Measurements from ENCODE around the gene TOP1.
A peak's percentile ranks its signal among the peaks of the same experiment; 100 is the strongest.

Gene TOP1

GRCh38 chr20:41172296-41173140, 143.9 kb downstream of the TOP1 start:
- Mint-ChIP-seq H3K9me3 (no peaks in the 10 kb centered on the region), H3K27ac (no peak overlapping the region), H3K4me1 (peaks cover 7% of the 10 kb centered on the region), H3K27me3 (no peaks in the 10 kb centered on the region), H3K36me3 (peaks cover 45% of the 10 kb centered on the region), H3K4me3 (no peak overlapping the region)
- ATAC-seq: peak; percentile 4

DNA sequence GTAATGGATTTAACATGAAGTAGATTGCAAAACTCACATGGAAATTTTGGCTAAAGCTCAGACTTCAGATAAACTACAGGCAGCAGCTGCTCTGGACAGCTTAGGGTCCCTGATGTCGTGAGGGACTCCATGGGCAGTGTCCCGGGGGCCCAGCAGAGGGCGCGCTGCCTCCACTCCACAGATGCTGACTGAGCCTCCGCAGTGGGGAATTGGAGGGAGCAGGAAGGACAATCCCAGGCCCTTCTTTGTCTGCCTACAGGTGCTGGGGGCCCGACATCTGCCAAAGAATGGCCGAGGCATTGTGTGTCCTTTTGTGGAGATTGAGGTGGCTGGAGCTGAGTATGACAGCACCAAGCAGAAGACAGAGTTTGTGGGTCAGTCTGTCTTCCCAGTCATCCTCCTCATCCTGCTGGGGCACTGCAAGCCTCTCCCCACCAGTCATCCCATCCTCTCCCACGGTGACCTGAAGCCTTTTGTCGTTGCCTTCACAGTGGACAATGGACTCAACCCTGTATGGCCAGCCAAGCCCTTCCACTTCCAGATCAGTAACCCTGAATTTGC, 144.6 kb downstream of the TOP1 start:
- Mint-ChIP-seq H3K9me3 (no peaks in the 10 kb centered on the region), H3K4me3 (no peak overlapping the region), H3K27me3 (no peaks in the 10 kb centered on the region), H3K36me3 (peaks cover 44% of the 10 kb centered on the region), H3K27ac (no peak overlapping the region), H3K4me1 (no peaks in the 10 kb centered on the region)
- peak; percentile 78 for ATAC-seq

GRCh38 chr20:41173791-41174341, 145.2 kb downstream of the TOP1 start:
- no peaks in the 10 kb centered on the region for H3K27me3 Mint-ChIP-seq
- ATAC-seq: no peak
- no peaks in the 10 kb centered on the region for H3K9me3 Mint-ChIP-seq
- no peak overlapping the region for H3K27ac Mint-ChIP-seq
- peaks cover 44% of the 10 kb centered on the region for H3K36me3 Mint-ChIP-seq
- H3K4me1 Mint-ChIP-seq: no peaks in the 10 kb centered on the region
- no peak overlapping the region for H3K4me3 Mint-ChIP-seq
